GM12892 (cell line): ENCODE results near the gene GARS1.

Experiments used
- POLR2A ChIP-seq: IDR thresholded peaks from 2 replicates; pipeline ENCODE4 v1.6.1; 2011; ENCODE audit warnings: low read depth, low read length, control low read depth
- POLR2AphosphoS5 ChIP-seq: IDR thresholded peaks from 2 replicates; pipeline ENCODE4 v1.6.1; 2011; ENCODE audit warnings: low read depth, low read length, control low read depth

- TF ChIP-seq POLR2AphosphoS5 (no peak), POLR2A (no peak)
Observed at GRCh38 chr7:30552330-30552729, 42.3 kb upstream of the GARS1 start.
